Measurements from ENCODE around the gene YIPF1. TPM values are rescaled to one million over a fixed set of nuclear protein-coding genes. Genes with fewer than 3 reads are reported as not detected.
A peak's percentile ranks its signal among the peaks of the same experiment; 100 is the strongest.
"Not testable (repeated sequence)": the region's sequence is repeated elsewhere in the genome, so short reads cannot be mapped to it uniquely, and the experiment has no call there.

The YIPF1 gene
- total RNA-seq, 2 donors from 2014 or later = 16.1 to 21.1 TPM

DNA sequence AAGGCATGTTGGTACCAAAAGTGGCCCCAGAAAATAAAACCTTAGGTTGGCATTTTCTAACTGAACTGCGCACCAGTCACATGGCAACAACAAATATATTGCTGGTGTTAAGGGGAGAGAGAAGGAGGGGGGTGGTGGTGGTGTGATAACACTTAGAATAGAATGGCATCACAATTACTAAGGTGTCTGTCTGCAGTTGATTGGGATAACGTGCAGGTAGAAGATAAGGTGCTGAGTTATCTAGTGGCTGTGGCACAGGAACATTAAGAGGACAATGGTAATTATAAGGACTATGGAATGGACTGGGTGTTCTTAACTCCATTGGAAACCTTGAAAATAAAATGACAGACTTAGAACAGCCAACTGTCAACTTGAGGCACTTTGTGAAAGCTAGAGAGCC is 1.4 kb upstream of the YIPF1 start:
- DNase-seq = no peak
- 68 to 77% methylated on average over 2 of the region's 2 CpGs for WGBS, 2 donors
- Histone ChIP-seq H3K27me3 (no peaks in the 10 kb centered on the region), H3K27ac (no peak overlapping the region), H3K4me1 (peaks cover 17% of the 10 kb centered on the region), H3K36me3 (replicated peaks in 1 of 2; ENCODE audit: insufficient read depth in 1 of 2, low read depth in 2 of 2) (no peaks in the 10 kb centered on the region), H3K9me3 (no peaks in the 10 kb centered on the region), H3K4me3 (no peak overlapping the region)
- no peak for ATAC-seq
- intact Hi-C loops (cut with DNase I) = no loop called here
- TF ChIP-seq POLR2A (IDR thresholded peaks at IDR 0.05) = no peak
- TF ChIP-seq, protein P1, sequence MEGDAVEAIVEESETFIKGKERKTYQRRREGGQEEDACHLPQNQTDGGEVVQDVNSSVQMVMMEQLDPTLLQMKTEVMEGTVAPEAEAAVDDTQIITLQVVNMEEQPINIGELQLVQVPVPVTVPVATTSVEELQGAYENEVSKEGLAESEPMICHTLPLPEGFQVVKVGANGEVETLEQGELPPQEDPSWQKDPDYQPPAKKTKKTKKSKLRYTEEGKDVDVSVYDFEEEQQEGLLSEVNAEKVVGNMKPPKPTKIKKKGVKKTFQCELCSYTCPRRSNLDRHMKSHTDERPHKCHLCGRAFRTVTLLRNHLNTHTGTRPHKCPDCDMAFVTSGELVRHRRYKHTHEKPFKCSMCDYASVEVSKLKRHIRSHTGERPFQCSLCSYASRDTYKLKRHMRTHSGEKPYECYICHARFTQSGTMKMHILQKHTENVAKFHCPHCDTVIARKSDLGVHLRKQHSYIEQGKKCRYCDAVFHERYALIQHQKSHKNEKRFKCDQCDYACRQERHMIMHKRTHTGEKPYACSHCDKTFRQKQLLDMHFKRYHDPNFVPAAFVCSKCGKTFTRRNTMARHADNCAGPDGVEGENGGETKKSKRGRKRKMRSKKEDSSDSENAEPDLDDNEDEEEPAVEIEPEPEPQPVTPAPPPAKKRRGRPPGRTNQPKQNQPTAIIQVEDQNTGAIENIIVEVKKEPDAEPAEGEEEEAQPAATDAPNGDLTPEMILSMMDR (IDR thresholded peaks at IDR 0.05) = no peak

DNA sequence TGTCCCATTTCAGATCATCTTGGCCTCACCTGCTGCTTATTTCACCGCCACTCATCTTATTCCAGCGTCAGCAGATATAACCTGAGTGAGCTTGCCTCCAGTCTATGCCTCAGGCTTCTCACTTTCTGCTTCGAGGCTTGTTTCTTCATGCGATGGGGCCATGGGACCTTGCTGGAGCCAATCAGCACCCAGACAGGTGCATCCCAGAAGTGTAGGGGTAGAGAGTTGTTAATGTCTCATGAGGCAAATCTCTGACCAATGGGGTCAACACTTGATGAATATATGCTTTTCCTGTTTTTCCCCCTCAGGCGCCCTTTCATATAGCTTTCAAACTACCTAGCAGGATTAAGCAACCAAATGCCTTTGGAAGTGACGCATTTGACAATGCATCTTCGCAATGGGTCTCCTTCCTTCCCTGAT is 935 bp upstream of the YIPF1 start:
- no peaks in the 10 kb centered on the region for H3K36me3 ChIP-seq (replicated peaks in 1 of 2; ENCODE audit: insufficient read depth in 1 of 2, low read depth in 2 of 2)
- peak overlapping the region in 1 of 2 donors; percentile 57 for H3K4me3 ChIP-seq
- H3K4me1 ChIP-seq = peaks cover 17% of the 10 kb centered on the region
- H3K9me3 ChIP-seq = no peaks in the 10 kb centered on the region
- WGBS, 2 donors = 57 to 74% methylated on average over 7 of the region's 7 CpGs
- DNase-seq = no peak
- no peak for TF ChIP-seq POLR2A (IDR thresholded peaks at IDR 0.05)
- TF ChIP-seq, protein P1 (IDR thresholded peaks at IDR 0.05) = no peak
- intact Hi-C loops (cut with DNase I) = no loop called here
- peak overlapping the region in 2 of 4 donors; percentile 64 to 76 for H3K27ac ChIP-seq
- H3K27me3 ChIP-seq = no peaks in the 10 kb centered on the region
- ATAC-seq = no peak

DNA sequence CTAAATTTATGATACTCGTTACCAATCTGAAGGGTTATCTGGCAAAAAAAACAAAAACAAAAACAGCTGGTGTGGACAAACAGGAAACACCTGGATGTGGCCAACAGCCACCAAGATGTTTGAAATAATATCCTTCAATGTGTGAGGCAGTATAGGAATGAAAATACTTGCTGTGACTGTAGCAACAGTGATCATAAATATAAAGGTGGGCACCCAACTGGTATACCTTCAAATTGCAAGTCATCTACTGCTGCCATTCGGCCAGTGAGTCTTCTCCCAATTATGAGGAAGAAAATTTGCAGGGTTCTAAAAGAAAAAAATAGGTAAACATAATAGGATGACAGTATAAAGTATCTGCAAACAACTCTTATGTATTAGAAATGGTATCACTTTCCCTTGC is 916 bp downstream of the YIPF1 start:
- Histone ChIP-seq H3K9me3 (no peaks in the 10 kb centered on the region), H3K27me3 (no peaks in the 10 kb centered on the region), H3K36me3 (replicated peaks in 1 of 2; ENCODE audit: insufficient read depth in 1 of 2, low read depth in 2 of 2) (no peaks in the 10 kb centered on the region), H3K4me3 (peak overlapping the region; percentile 57 to 97), H3K27ac (peak overlapping the region in 1 of 4 donors; percentile 64), H3K4me1 (peaks cover 17% of the 10 kb centered on the region)
- WGBS, 2 donors = 27 to 36% methylated on average over 2 of the region's 2 CpGs
- no peak for TF ChIP-seq POLR2A (IDR thresholded peaks at IDR 0.05)
- TF ChIP-seq, protein P1 (IDR thresholded peaks at IDR 0.05) = no peak
- intact Hi-C loops (cut with DNase I) = no loop called here
- DNase-seq (no peak), ATAC-seq (no peak)

DNA sequence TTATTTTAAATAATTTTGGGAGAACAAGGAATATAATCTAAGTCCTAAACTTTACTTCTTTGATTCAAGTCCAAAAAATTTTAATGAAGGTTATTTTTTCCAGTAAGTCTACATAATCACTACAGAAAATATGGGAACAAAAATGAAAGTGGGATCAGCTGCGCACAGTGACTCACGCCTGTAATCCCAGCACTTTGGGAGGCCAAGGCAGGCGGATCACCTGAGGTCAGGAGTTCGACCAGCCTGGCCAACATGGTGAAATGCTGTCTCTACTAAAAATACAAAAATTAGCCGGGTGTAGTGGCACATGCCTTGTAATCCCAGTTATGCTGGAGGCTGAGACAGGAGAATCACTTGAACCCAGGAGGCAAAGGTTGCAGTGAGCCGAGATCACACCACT is 6.0 kb downstream of the YIPF1 start:
- H3K9me3 ChIP-seq; ATAC-seq; H3K4me3 ChIP-seq; H3K27ac ChIP-seq; intact Hi-C loops (cut with DNase I); H3K36me3 ChIP-seq (replicated peaks in 1 of 2; ENCODE audit: insufficient read depth in 1 of 2, low read depth in 2 of 2); DNase-seq; H3K27me3 ChIP-seq; H3K4me1 ChIP-seq: not testable (repeated sequence)
- 87 to 93% methylated on average over 6 of the region's 6 CpGs for WGBS, 2 donors

DNA sequence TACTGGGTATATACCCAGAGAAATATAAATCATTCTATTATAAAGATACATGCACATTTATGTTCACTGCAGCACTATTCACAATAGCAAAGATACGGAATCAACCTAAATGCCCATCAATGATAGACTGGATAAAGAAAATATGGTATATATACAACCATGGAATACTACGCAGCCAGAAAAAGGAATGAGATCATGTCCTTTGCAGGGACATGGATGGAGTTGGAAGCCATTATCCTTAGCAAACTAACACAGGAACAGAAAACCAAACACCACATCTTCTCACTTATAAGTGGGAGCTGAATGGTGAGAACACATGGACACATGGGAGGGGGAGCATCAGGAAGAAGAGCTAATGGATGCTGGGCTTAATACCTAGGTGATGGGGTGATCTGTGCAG is 7.7 kb downstream of the YIPF1 start:
- H3K27me3 ChIP-seq; H3K9me3 ChIP-seq; H3K27ac ChIP-seq; intact Hi-C loops (cut with DNase I); H3K36me3 ChIP-seq (replicated peaks in 1 of 2; ENCODE audit: insufficient read depth in 1 of 2, low read depth in 2 of 2); ATAC-seq; H3K4me1 ChIP-seq; DNase-seq; H3K4me3 ChIP-seq: not testable (repeated sequence)
- 96 to 99% methylated on average over 2 of the region's 2 CpGs for WGBS, 2 donors

DNA sequence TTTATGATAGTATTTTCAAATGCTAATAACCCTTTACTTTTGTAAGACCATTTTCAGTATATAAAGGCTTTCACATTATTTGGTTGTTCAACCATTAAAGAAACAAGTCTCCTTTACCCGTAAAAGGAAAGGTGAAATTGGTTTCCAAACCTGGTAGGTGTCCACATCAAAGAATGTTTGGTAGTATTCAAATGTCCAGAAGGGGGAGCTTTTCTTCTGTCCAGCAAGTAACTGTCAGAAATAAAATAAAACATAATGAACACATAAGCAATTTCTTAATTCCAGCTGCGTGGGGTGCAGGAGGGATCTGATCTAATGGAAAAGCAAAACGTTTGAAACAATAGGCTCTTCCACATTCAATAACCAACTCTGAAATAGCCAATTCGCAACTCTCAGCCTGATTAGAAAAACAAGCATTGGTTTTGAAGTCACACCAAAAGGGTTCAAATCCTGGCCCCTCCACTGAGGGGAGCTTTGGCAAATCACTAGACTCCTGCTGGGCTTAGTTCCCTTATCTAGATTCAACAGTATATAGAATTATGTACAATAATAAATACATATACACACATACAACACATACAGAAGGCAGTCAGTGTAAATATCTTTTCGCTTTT is 11.0 kb downstream of the YIPF1 start:
- peak in 1 of 4 donors; percentile 11 for DNase-seq
- no peak for TF ChIP-seq POLR2A (IDR thresholded peaks at IDR 0.05)
- TF ChIP-seq, protein P1 (IDR thresholded peaks at IDR 0.05) = peak; percentile 21 to 69 (median 61)

DNA sequence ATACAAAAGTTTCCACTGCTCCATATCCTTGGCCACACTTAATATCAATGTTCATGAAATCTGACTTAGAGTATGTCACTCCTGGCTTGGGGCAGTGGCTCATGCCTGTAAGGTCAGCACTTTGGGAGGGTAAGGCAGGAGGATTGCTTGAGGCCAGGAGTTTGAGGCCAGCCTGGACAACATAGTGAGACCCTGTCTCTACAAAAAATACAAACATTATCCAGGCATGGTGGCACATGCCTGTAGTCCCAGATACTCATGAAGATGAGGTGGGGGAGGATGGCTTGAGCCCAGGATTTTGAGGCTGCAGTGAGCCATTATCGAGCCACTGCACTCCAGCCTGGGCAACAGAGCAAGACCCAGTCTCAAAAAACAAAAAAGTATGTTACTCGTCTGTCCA is 14.4 kb downstream of the YIPF1 start:
- intact Hi-C loops (cut with DNase I); DNase-seq; ATAC-seq; H3K27ac ChIP-seq; H3K4me1 ChIP-seq; H3K9me3 ChIP-seq; H3K4me3 ChIP-seq; H3K27me3 ChIP-seq: not testable (repeated sequence)
- WGBS, 2 donors = 90 to 100% methylated on average over 2 of the region's 2 CpGs
- H3K36me3 ChIP-seq (replicated peaks in 1 of 2; ENCODE audit: insufficient read depth in 1 of 2, low read depth in 2 of 2) = peaks cover 0 to 23% of the 10 kb centered on the region in 2 donors

More for the DNA sequence above, 11.0 kb downstream of the YIPF1 start:
- intact Hi-C loops (cut with DNase I) = no loop called here
- no peaks in the 10 kb centered on the region for H3K4me1 ChIP-seq
- no peak overlapping the region for H3K27ac ChIP-seq
- no peaks in the 10 kb centered on the region for H3K9me3 ChIP-seq
- H3K36me3 ChIP-seq (replicated peaks in 1 of 2; ENCODE audit: insufficient read depth in 1 of 2, low read depth in 2 of 2) = peaks cover 0 to 18% of the 10 kb centered on the region in 2 donors
- H3K4me3 ChIP-seq = no peak overlapping the region
- WGBS, 2 donors = 40 to 44% methylated on average over 5 of the region's 5 CpGs
- peak; percentile 42 for ATAC-seq
- H3K27me3 ChIP-seq = no peaks in the 10 kb centered on the region
